Activated naive CD8-positive, alpha-beta T cell (primary cell): ENCODE data around the gene TRAPPC6A.

ENCODE experiments used
- H3K27ac Mint-ChIP-seq: one replicate; pipeline ENCODE4 v1.8.0; 2021; ENCODE audit warnings: mixed read lengths
- H3K27me3 Mint-ChIP-seq: one replicate; pipeline ENCODE4 v1.8.0; 2021; ENCODE audit warnings: mixed read lengths
- H3K36me3 Mint-ChIP-seq: one replicate; pipeline ENCODE4 v1.8.0; 2021; ENCODE audit warnings: mixed read lengths
- H3K4me1 Mint-ChIP-seq: one replicate; pipeline ENCODE4 v1.8.0; 2021; ENCODE audit warnings: low read depth, mixed read lengths
- H3K4me3 Mint-ChIP-seq: one replicate; pipeline ENCODE4 v1.8.0; 2021; ENCODE audit warnings: mild to moderate bottlenecking, mixed read lengths
- H3K9me3 Mint-ChIP-seq: one replicate; pipeline ENCODE4 v1.8.0; 2021; ENCODE audit warnings: low read depth, mixed read lengths

Gene TRAPPC6A, protein sequence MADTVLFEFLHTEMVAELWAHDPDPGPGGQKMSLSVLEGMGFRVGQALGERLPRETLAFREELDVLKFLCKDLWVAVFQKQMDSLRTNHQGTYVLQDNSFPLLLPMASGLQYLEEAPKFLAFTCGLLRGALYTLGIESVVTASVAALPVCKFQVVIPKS

DNA sequence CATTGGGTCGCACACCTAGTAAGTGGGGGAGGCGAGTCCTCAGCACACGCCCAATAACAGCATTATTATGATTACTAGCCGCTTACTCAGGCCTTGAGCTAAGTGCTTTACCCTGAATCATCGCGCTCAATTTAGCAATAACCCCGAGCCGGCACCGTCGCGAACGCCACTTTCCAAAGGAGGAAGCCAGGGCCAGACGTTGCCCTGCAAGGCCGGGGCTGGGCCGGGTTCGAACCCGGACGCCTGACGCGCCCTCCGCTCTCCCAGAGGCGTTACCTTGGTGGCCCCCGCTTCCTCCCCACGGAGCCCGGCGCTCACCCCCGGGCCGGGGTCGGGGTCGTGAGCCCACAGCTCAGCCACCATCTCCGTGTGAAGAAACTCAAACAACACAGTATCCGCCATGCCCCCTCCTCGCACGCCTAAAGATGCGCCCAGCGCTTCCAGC is at the start of gene TRAPPC6A:
Gene TRAPPC6A, minus strand, starts transcription at position 421 of the 445 bp plus-strand sequence. Its CDS starts 19 bp downstream, at position 402.
- peaks cover 37% of the 10 kb centered on the region for H3K4me1 Mint-ChIP-seq
- H3K4me3 Mint-ChIP-seq = peak within 1 kb of the TSS; percentile 92
- H3K27me3 Mint-ChIP-seq = no peaks in the 10 kb centered on the region
- peak within 1 kb of the TSS; percentile 92 for H3K27ac Mint-ChIP-seq
- H3K9me3 Mint-ChIP-seq = no peaks in the 10 kb centered on the region
- H3K36me3 Mint-ChIP-seq = no peaks in the 10 kb centered on the region

DNA sequence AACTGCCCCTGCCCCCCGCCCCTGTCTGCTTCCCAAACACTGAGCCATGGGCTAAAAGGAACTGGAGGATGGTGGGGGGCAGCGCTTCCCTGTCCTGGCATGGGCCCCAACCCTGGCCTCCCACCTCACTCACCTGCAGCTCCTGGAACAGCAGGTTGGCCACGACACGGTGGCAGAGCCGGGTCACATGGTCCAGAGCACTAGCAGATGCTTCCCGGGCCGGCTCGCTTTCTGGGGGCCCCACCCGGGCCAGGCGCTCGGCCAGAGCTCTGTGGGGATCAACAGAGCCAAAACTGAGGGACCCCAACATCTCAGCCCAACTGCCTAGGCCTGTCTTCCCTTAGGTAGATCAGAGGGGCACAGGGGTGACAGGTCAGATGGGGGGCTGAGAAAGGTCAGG is 46.6 kb upstream of the TRAPPC6A start:
- Mint-ChIP-seq H3K4me1 (no peaks in the 10 kb centered on the region), H3K27me3 (peaks cover 9% of the 10 kb centered on the region), H3K36me3 (no peaks in the 10 kb centered on the region), H3K27ac (no peak overlapping the region), H3K9me3 (no peaks in the 10 kb centered on the region), H3K4me3 (no peak overlapping the region)

DNA sequence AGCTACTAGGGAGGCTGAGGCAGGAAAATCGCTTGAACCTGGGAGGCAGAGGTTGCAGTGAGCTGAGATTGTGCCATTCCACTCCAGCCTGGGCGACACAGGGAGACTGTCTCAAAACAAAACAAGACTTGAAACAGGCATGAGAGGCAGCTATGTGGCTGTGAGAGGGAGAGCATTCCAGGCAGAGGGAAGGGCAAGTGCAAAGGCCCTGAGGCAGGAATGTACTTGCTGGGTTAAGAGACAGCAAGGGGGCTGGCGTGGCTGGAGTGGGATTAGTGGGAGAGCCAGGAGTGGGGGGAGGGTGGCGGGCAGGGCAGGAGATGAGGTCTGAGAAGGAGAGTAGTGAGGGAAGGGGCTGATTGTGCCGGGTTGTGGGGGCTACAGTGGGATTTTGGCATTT is 45.8 kb upstream of the TRAPPC6A start:
- Mint-ChIP-seq H3K27me3 (peaks cover 12% of the 10 kb centered on the region), H3K9me3 (no peaks in the 10 kb centered on the region), H3K27ac (no peak overlapping the region), H3K4me3 (no peak overlapping the region), H3K36me3 (no peaks in the 10 kb centered on the region), H3K4me1 (no peaks in the 10 kb centered on the region)

DNA sequence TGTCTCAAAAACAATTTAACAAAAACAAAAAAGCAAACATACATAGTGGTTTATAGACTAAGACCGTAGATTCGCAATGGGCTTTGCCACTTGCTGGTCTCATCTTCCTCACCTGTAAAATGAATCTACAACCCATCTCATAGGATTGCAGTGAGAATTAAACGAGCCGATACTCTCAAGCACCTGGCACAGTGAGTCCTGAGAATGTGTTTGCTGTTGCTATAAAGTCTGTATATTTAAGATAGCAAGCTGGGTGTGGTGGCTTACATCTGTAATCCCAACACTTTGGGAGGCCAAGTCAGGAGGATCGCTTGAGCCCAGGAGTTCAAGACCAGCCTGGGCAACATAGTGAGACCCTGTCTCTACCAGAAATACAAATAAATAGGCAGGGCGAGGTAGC is 44.7 kb upstream of the TRAPPC6A start:
- Mint-ChIP-seq H3K27me3 (peaks cover 17% of the 10 kb centered on the region), H3K36me3 (no peaks in the 10 kb centered on the region), H3K9me3 (no peaks in the 10 kb centered on the region), H3K4me3 (no peak overlapping the region), H3K4me1 (no peaks in the 10 kb centered on the region), H3K27ac (no peak overlapping the region)

DNA sequence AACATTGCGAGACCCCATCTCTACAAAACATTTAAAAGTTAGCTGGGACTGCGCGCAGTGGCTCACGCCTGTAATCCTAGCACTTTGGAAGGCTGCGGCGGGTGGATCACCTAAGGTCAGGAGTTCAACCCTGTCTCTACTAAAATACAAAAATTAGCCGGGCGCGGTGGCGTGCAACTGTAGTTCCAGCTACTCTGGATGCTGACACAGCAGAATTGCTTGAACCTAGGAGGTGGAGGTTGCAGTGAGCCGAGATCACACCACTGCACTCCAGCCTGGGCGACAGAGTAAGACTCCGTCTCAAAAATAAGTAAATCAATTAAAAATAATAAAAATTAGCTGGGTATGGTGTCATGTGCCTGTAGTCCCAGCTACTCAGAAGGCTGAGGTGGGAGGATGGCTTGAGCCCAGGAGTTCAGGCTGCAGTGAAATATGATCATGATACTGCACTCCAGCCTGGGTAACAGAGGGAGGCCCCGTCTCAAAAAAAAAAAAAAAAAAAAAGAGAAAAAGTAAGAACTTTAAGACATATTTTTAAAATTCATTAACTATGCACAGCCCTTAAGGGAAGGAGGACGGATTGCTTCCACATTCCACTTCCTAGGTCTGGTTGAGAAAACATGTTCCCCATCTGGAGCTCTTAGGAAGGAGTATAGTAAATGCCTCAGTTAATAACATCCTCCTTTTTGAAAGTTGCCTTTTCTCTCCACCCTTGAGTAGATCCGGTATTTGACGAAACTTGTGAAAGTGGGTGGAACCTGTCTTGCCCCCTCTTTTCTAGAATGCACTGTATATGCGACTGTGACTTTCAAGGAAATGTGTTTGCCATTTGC is 41.1 kb upstream of the TRAPPC6A start:
- H3K9me3 Mint-ChIP-seq = no peaks in the 10 kb centered on the region
- peaks cover 1% of the 10 kb centered on the region for H3K4me1 Mint-ChIP-seq
- H3K36me3 Mint-ChIP-seq = no peaks in the 10 kb centered on the region
- H3K27me3 Mint-ChIP-seq = peaks cover 24% of the 10 kb centered on the region
- H3K4me3 Mint-ChIP-seq = no peak overlapping the region
- H3K27ac Mint-ChIP-seq = no peak overlapping the region

DNA sequence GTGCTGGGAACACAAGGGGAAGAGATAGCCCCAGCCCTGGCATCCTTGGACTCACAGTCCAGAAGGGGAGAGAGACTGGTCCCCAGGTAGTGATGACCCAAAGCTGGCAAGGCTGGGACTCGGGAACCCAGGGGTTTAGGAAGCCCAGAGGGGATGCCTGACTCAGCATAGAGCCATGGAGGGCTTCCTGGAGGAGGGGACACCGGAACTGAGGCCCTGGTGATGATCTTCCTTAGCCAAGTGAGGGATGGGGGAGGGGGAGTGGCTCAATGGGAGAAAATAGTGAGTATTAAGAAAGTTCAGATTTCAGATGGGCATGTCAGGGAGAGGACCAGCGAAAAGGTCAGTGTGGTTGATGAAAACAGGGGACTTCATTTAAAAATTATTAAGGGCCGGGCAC is 40.4 kb upstream of the TRAPPC6A start:
- no peak overlapping the region for H3K4me3 Mint-ChIP-seq
- H3K9me3 Mint-ChIP-seq = no peaks in the 10 kb centered on the region
- H3K27me3 Mint-ChIP-seq = peaks cover 26% of the 10 kb centered on the region
- no peaks in the 10 kb centered on the region for H3K36me3 Mint-ChIP-seq
- H3K27ac Mint-ChIP-seq = no peak overlapping the region
- peaks cover 1% of the 10 kb centered on the region for H3K4me1 Mint-ChIP-seq

DNA sequence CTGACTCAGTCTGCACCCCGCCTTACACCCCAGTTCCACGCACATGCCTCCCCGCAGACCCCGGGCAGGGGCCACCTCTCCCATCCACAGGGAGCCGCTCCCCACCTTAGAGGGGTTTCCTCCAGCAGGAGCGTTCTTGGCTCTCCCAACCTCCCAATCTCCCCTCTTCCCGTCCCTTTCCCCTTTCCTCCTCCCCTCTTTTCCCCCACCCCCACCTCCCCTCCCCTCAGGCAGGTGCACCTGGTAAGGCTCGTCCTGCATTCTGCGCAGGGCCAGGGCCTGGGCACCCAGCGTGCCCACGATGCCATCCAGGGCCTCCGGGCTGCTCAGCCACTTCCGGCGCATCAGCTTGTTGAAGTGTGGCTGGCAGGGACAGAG is 39.9 kb upstream of the TRAPPC6A start:
- no peaks in the 10 kb centered on the region for H3K9me3 Mint-ChIP-seq
- H3K27ac Mint-ChIP-seq = no peak overlapping the region
- H3K4me1 Mint-ChIP-seq = peaks cover 1% of the 10 kb centered on the region
- no peaks in the 10 kb centered on the region for H3K36me3 Mint-ChIP-seq
- H3K4me3 Mint-ChIP-seq = no peak overlapping the region
- H3K27me3 Mint-ChIP-seq = peaks cover 27% of the 10 kb centered on the region

DNA sequence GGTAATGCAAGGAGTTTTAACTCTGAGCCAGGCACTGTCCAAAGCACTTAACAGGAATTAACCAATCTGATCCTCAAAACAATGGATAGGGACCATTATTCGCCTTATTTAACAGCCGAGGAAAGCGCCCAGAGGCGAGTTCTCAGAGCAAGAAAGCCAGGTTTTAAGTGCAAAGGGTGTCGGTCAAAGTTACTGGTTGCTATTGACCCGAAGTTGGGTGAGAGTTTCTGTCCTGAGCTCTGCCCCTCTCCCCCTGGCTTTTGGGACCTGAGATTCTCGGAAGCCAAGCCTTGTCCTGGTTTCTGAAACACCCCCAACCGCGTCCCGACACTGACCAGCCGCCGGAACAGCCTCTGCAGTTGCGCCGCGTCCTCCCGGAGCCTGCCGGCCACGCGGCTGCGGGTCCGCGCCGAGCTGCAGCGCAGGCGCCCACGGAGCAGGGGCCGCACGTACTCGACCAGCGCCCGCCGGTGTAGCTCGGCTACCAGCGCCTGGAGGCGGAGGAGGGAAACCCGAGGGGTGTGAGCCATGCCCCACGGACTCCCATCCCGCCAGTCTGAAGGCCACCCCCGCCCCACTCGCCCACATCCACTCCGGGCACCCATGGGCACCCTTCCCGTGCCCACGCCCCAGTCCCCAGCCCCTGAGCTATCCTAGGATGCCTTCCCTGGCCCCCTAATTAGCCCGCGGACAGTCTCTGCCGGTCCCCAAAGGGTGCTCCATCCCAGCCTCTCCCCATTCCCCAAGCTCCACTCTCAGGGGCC is 39.3 kb upstream of the TRAPPC6A start:
- H3K27ac Mint-ChIP-seq = no peak overlapping the region
- no peak overlapping the region for H3K4me3 Mint-ChIP-seq
- no peaks in the 10 kb centered on the region for H3K9me3 Mint-ChIP-seq
- H3K27me3 Mint-ChIP-seq = peaks cover 23% of the 10 kb centered on the region
- H3K36me3 Mint-ChIP-seq = no peaks in the 10 kb centered on the region
- peaks cover 1% of the 10 kb centered on the region for H3K4me1 Mint-ChIP-seq

DNA sequence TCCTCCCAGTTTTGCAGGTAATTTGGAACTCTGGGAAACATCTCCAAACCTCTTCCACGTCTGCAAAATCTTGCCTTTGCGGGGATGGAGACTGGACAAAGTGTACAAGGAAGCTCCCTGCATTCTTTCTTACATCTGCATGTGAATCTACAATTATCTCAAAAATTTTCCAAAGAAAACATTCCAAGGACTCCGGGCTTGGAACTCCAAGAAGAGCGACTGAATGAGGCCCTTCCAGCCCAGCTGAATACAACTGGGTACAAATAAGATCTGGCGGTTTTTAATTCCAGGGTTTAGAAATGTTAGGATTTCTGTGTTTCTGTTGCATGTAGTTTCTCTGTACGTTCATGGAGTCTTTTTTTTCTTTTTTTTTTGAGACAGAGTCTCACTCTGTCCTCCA is 38.6 kb upstream of the TRAPPC6A start:
- peaks cover 1% of the 10 kb centered on the region for H3K4me1 Mint-ChIP-seq
- no peaks in the 10 kb centered on the region for H3K9me3 Mint-ChIP-seq
- H3K27me3 Mint-ChIP-seq = peaks cover 22% of the 10 kb centered on the region
- no peak overlapping the region for H3K4me3 Mint-ChIP-seq
- no peak overlapping the region for H3K27ac Mint-ChIP-seq
- no peaks in the 10 kb centered on the region for H3K36me3 Mint-ChIP-seq

DNA sequence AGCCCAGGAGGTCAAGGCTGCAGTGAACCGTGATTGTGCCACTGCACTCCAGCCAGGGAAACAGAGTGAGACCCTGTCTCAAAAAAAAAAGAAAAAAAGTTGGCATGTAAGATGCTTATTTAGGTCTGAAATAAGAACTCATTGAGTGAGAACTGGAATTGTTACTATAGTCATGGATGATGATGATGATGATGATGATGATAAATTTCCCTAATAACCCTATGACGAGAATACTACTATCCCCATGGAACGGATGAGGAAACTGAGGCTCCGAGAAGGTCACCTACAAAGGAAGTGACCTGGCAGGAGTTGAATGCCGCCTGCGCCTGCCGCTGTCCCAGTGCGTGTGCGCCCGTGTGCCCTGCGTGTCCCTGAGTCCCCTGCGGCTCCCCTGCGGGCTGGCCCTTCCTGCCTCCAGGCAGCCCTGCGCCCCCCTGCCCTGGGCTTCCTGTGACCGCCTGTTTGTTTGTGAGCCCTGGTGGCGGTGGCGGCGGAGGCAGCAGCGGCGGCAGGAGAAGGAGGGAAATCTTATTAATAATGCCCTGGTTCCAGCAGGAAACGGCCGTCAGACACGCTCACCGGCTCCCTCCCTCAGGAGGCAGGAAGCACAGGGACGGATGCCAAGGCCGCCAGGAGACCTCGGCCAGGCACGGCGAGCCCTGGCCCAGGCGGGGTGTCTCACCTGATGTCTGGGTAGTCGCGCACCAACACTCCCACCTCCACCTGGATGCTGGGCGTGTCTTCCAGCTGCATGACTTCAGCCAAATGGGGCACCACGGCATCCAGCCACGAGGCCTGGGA is 37.6 kb upstream of the TRAPPC6A start:
- no peak overlapping the region for H3K4me3 Mint-ChIP-seq
- no peak overlapping the region for H3K27ac Mint-ChIP-seq
- peaks cover 22% of the 10 kb centered on the region for H3K27me3 Mint-ChIP-seq

DNA sequence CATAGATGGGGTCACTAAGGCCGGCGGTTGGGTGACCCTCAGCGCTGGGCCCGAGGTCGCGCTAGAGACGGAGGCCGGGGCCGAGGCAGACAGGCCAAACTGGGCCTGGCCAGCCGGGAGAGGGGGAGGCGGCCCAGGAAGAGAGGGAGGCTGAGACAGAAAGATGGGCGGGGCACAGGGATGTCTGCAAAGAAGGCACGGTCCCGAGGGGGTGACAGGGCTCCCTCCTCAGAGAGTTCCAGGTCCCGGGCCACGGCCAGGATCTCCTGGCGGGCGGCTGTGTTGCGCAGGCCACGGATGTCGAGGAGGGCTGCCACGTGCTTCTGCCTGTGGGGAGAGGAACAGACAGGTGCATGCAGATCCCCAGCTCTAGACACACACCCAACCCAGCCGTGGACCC is 35.0 kb upstream of the TRAPPC6A start:
- peaks cover 14% of the 10 kb centered on the region for H3K27me3 Mint-ChIP-seq
- no peak overlapping the region for H3K4me3 Mint-ChIP-seq
- no peaks in the 10 kb centered on the region for H3K36me3 Mint-ChIP-seq
- H3K4me1 Mint-ChIP-seq = peaks cover 1% of the 10 kb centered on the region
- no peak overlapping the region for H3K27ac Mint-ChIP-seq
- H3K9me3 Mint-ChIP-seq = no peaks in the 10 kb centered on the region

More for the DNA sequence above, 37.6 kb upstream of the TRAPPC6A start:
- no peaks in the 10 kb centered on the region for H3K36me3 Mint-ChIP-seq
- H3K4me1 Mint-ChIP-seq = peaks cover 1% of the 10 kb centered on the region
- no peaks in the 10 kb centered on the region for H3K9me3 Mint-ChIP-seq

DNA sequence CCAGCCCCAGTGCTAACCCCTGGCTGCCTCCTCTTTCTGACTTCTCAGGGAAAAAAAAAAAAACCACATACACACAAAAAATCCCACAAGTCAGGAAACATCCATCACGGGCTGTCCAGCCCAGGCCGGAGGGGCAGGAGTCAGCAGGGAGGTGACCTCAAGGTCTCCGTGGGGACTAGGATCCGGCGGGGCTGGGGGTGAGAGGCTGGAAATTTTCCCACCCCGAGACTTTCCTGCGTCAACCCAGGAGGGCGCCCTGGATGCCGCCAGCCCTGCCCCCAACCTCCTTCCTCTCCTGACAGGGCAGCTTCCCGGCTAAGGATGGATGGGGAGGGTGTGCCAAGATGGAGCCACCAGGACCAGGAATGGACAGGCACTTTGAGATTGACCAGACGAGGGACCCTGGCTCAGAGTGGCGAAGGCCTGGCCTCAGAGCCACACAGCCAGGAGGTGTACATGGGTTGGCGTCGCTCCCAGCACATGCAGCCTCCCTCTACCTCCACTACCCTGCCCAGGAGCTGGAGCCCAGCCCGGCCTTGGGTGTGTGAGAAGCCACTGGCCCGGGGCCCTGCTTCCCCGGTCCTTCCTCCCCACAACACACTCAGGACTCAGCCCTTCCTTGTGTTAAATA is 33.8 kb upstream of the TRAPPC6A start:
- H3K36me3 Mint-ChIP-seq = no peaks in the 10 kb centered on the region
- H3K27ac Mint-ChIP-seq = no peak overlapping the region
- H3K27me3 Mint-ChIP-seq = peaks cover 11% of the 10 kb centered on the region
- H3K9me3 Mint-ChIP-seq = no peaks in the 10 kb centered on the region
- peaks cover 1% of the 10 kb centered on the region for H3K4me1 Mint-ChIP-seq
- no peak overlapping the region for H3K4me3 Mint-ChIP-seq

DNA sequence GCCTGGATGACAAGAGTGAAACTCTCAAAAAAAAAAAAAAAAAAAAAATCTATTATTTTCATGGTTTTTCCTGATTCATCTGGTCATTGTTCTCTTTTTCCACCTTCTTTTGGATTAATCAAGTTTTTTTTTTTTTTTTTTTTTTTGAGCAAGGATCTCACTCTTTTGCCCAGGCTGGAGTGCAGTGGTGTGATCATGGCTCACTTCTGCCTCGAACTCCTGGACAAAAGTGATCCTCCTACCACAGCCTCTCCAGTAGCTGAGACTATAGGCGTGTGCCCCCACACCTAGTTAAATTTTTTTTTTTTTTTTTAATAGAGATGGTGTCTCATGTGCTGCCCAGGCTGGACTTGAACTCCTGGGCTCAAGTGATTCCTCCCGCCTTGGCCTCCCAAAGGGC is 28.3 kb upstream of the TRAPPC6A start:
- H3K4me1 Mint-ChIP-seq = no peaks in the 10 kb centered on the region
- H3K9me3 Mint-ChIP-seq = no peaks in the 10 kb centered on the region
- H3K4me3 Mint-ChIP-seq = no peak overlapping the region
- peaks cover 3% of the 10 kb centered on the region for H3K27me3 Mint-ChIP-seq
- H3K36me3 Mint-ChIP-seq = peaks cover 3% of the 10 kb centered on the region
- H3K27ac Mint-ChIP-seq = no peak overlapping the region

DNA sequence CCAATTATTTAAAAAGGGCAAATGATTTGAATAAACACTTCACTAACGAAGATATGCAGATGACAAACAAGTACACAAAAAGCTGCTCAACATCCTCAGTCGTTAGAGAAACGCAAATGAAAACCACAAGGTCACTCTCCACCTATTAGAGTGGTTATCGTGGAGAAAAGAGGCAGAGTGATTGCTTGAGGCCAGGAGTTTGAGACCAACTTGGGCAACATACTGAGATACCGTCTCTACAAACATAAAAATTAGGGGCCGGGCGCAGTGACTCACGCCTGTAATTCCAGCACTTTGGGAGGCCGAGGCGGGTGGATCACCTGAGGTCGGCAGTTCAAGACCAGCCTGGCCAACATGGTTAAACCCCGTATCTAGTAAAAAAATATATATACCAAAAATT is 27.8 kb upstream of the TRAPPC6A start:
- H3K4me1 Mint-ChIP-seq = no peaks in the 10 kb centered on the region

More for the DNA sequence above, 27.8 kb upstream of the TRAPPC6A start:
- no peak overlapping the region for H3K27ac Mint-ChIP-seq
- peaks cover 3% of the 10 kb centered on the region for H3K36me3 Mint-ChIP-seq
- H3K4me3 Mint-ChIP-seq = no peak overlapping the region
- H3K27me3 Mint-ChIP-seq = peaks cover 3% of the 10 kb centered on the region
- H3K9me3 Mint-ChIP-seq = no peaks in the 10 kb centered on the region
